Mammary epithelial cell (primary cell): ENCODE measurements around the gene ENO3.

Source experiments
- CTCF ChIP-seq, 2 donors: IDR thresholded peaks in 1 of 2; conservative IDR thresholded peaks in 1 of 2; 2 replicates each; pipeline ENCODE4 v1.5.1; 2011 to 2012; ENCODE audit warnings: inconsistent platforms in 2 of 2, low read length in 2 of 2, mild to moderate bottlenecking in 2 of 2, control low read depth in 1 of 2, low read depth in 1 of 2; ENCODE audit not compliant: insufficient read depth in 1 of 2; ENCODE audit errors: extremely low read depth in 1 of 2
- EZH2 ChIP-seq: IDR thresholded peaks from 2 replicates; pipeline ENCODE4 v1.6.1; 2012; ENCODE audit warnings: low read length, inconsistent platforms, borderline replicate concordance

- TF ChIP-seq CTCF (conservative IDR thresholded peaks at IDR 0.05 in 1 of 2, IDR thresholded peaks at IDR 0.05 in 1 of 2; ENCODE audit: extremely low read depth in 1 of 2, insufficient read depth in 1 of 2, low read depth in 1 of 2, low read length in 2 of 2) (peak; percentile 80 to 81), EZH2 (no peak)
Measured at GRCh38 chr17:4903051-4903818, 47.7 kb upstream of the ENO3 start, which contains the start of gene CHRNE.
